GM18870 (cell line): ENCODE data around the gene TCF23.
A peak's percentile ranks its signal among the peaks of the same experiment; 100 is the strongest.

Experiments used
- ATAC-seq: cut with Tn5 transposase; IDR thresholded peaks from one replicate; pipeline ENCODE4 v1.9.1; 2021; ENCODE audit warnings: moderate library complexity; ENCODE audit not compliant: unreplicated experiment

TCF23 gene

GRCh38 chr2:27127883-27128667 is 20.7 kb upstream of the TCF23 start:
- no peak for ATAC-seq

- ATAC-seq, result no peak
These were observed 19.9 kb upstream of the TCF23 start for GRCh38 chr2:27128668-27129571.

GRCh38 chr2:27130396-27130795 is 18.4 kb upstream of the TCF23 start:
- ATAC-seq, result no peak

- no peak for ATAC-seq
These were observed 17.4 kb upstream of the TCF23 start for GRCh38 chr2:27131429-27131828.

GRCh38 chr2:27133195-27133875 is 15.5 kb upstream of the TCF23 start:
- no peak for ATAC-seq

- peak; percentile 54 for ATAC-seq
These were observed 14.7 kb upstream of the TCF23 start, which contains the start of gene PREB for GRCh38 chr2:27133905-27134780. Gene PREB, minus strand, starts transcription at chr2:27134636. Its CDS starts 215 bp downstream, at chr2:27134421.

GRCh38 chr2:27134781-27135477 is 13.9 kb upstream of the TCF23 start:
- no peak for ATAC-seq

GRCh38 chr2:27135478-27135955 is 13.3 kb upstream of the TCF23 start:
- ATAC-seq, result no peak

- no peak for ATAC-seq
These were observed 12.1 kb upstream of the TCF23 start for GRCh38 chr2:27136751-27137150.

GRCh38 chr2:27137322-27137935 is 11.4 kb upstream of the TCF23 start:
- no peak for ATAC-seq

GRCh38 chr2:27138111-27138510 is 10.7 kb upstream of the TCF23 start:
- ATAC-seq, result no peak

- ATAC-seq, result no peak
These were observed 9.5 kb upstream of the TCF23 start, which contains the start of gene PRR30 for GRCh38 chr2:27139310-27139709. Gene PRR30, minus strand, starts transcription at chr2:27139410. Its CDS starts 1,081 bp downstream, at chr2:27138329.

- ATAC-seq, result no peak
These were observed 5.5 kb upstream of the TCF23 start for GRCh38 chr2:27143285-27143684.

GRCh38 chr2:27145682-27146081 is 3.1 kb upstream of the TCF23 start:
- no peak for ATAC-seq

GRCh38 chr2:27147935-27148334 is 869 bp upstream of the TCF23 start:
- no peak for ATAC-seq

GRCh38 chr2:27149570-27150405 is 984 bp downstream of the TCF23 start:
- no peak for ATAC-seq

- no peak for ATAC-seq
These were observed 1.9 kb downstream of the TCF23 start for GRCh38 chr2:27150639-27151230.
